HG02938 (cell line): ENCODE results near the gene SEC61B.
"Not testable (repeated sequence)": the region's sequence is repeated elsewhere in the genome, so short reads cannot be mapped to it uniquely, and the experiment has no call there.

Experiments
- ATAC-seq: cut with Tn5 transposase; IDR thresholded peaks from one replicate; pipeline ENCODE4 v1.9.1; 2021; ENCODE audit warnings: mild to moderate bottlenecking, moderate library complexity; ENCODE audit not compliant: unreplicated experiment

The SEC61B gene

DNA sequence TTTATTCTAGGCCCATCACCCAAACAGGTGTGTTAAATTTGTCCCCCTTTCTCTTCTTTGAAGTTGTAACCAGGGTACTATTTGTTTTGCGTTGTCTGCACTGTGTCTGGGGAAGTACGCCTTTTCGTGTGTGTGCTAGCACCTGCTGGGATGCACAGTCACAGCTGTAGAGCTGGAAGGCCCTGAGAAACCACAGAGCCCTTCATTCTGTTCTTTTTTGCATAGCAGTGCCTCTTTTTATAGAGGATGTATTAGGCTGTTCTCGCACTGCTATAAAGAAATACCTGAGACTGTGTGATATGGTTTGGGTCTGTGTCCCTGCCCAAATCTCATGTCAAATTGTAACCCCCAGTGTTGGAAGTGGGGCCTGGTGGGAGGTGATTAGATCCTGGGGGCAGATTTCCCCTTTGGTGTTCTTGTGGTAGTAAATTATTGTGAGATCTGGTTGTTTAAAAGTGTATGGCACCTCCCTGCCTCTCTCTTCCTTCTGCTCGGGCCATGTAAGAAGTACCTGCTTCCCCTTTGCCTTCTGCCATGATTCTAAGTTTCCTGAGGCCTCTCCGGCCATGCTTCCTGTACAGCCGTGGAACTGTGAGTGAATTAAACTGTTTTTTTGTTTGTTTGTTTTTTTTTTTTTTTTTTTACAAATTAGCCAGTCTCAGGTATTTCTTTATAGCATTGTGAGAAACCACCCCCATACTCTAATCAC is 14.0 kb downstream of the SEC61B start:
- peak; percentile 97 for ATAC-seq

GRCh38 chr9:99237356-99237755 is 15.3 kb downstream of the SEC61B start:
- no peak for ATAC-seq

DNA sequence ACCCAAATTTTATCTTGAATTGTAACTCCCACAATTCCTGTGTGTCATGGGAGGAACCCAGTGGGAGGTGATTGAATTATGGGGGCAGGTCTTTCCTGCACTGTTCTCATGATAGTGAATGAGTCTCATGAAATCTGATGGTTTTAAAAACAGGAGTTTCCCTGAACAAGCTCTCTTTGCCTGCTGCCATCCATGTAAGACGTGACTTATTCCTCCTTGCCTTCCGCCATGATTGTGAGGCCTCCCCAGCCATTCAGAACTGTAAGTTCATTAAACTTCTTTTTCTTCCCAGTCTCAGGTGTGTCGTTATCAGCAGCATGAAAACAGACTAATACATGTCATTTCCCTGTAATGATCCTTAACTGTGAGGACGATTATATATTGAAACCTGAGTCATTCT is 15.8 kb downstream of the SEC61B start:
- not testable (repeated sequence) for ATAC-seq

GRCh38 chr9:99238331-99238730 is 16.2 kb downstream of the SEC61B start:
- ATAC-seq = no peak

DNA sequence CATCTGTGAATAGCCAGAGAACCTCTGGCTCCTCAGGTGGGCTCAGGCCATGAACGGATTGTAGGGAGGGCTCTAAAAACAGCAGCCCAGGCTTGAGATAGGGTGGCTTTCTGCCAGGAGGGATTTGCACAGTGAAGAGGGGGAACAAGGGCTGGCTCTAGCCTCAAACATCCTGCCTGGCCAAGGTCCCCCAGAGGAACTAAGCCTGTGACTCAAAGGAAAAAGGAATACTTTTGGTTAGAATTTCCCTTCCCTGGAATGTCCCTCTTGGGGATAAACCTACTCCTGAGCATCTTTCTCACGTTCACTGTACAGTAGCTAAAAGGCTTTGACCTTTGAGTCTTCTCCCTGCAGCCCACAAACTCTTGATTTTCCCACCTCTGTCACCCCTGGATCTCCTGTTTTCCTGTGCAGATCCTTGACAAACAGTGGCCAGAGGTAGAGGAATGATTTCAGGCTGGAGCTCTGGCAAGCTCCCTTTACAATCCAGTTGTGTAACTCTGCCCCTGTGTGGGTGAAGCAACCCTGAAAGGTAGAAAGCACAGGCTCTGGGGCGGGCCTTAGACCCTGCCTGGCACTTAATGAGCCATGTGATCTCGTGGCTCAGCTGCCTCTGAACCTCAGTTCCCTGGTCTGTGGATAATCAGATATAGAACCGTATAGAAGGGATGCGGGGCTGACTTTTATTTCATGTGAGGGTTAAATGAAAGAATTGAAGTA is 17.4 kb downstream of the SEC61B start:
- ATAC-seq = no peak

DNA sequence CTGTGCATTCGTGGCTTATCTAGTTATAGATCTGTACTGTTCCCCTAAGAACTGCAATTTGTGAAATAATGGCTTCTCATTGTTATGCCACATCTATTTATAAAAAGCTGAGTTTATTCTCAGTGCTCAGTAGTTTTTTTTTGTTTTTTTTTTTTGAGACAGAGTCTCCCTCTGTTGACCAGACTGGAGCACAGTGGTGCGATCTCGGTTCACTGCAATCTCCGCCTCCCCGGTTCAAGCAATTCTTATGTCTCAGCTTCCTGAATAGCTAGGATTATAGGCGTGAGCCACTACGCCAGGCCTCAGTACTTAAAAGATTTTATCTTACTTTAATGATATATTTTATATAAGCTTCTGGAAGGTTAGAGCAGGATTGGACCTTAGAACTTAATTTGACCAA is 19.0 kb downstream of the SEC61B start:
- no peak for ATAC-seq

DNA sequence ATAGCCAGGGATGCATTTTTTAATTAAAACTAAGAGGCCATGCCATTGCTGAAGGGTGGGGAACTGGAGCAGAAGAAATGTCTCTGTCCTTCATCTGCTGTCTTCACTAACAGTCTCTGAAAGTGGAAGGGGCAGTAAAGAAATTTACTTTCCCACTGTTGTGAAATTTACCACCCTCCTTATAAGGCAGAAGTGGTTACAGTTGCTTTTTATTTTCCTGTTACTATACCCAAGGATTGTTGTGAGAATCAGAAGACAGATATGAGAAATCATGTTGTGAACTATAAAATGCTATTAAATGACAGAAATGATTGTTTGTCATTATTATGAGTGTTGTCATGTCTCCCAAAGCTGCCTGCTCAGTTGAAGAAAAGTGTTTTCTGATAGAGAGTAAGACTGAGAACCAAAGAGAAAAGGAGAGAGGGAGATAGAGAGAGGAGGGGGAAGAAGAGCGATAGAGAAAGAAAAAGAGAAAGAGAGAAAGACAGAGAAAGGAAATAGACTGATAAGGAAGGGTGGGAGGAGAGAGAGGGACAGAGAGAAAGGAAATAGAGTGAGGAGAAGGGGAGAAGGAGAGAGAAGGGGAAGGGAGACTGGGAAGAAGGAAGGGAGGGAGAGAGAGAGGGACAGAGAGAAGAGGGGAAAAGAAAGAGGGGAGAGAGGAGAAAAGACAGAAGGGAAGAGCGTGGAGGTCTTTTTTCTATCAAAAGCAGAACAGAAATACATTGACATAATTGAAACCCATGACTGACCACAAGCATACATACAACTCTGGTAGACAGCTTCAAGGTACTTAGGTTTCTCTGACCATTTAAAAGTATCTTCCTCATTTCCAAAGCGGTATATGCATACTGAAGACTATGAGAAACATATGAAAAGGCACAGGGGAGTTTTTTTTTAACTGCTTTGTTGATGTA is 22.5 kb downstream of the SEC61B start:
- ATAC-seq = peak; percentile 94

DNA sequence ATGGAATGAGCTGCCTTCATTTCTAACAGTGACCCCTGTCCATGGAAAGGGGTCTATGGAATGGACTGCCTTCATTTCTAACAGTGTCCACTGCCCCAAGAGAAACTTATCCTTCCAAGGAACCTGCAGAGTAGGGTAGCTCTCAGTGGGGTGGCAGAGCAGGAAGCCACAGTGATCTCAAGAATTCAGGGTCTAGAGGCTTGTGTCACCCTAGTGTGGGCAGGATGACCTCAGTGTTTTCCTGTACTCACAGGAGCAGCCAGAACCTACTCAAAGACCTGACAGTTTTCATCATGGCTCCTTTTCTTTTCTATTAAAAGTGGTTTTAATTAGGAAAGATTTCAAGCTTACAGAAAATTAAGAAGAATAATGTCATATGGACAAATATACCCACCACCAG is 27.5 kb downstream of the SEC61B start:
- no peak for ATAC-seq

DNA sequence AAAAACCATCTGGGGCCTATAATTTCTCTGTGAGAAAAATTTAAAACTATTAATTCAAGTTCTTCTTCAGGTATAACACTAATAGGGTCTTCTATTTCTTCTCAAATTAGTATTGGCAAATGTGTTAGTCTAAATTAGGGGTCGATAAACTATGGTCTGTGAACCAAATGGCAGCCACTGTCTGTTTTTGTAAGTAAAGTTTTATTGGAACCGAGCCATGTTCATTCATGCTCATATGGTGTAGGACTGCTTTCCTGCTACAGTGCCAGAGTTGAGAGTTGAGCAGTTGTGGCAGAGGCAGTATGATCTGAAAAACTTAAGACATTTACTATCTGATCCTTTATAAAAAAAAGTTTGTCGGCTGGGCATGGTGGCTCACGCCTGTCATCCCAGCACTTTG is 29.1 kb downstream of the SEC61B start:
- no peak for ATAC-seq

- ATAC-seq = peak; percentile 55
Observed at GRCh38 chr9:99253134-99253533, 31.1 kb downstream of the SEC61B start.

- ATAC-seq = peak; percentile 85
Observed at GRCh38 chr9:99253772-99254431, 31.8 kb downstream of the SEC61B start.

DNA sequence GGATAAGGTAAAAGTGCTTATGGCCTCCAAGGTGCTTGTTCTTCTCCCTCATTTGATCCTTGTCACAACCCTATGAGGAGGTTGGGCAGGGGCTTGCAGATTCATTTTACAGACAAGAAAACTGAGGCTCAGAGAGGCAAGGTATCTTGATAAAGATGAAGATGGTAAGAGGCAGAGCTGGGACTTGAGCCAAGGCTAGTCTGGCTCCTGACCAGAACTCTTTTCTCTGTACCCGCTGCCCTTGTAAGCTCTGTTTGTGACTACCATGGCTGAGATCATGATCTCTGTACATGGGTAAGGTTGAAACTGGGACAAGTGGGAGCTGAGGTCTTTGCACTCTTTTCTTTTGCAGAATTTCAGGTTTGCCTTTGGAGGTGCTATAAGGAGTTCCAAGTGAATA is 33.6 kb downstream of the SEC61B start:
- ATAC-seq = no peak

- no peak for ATAC-seq
Observed at GRCh38 chr9:99257723-99258389, 35.8 kb downstream of the SEC61B start.

GRCh38 chr9:99259231-99259918 is 37.3 kb downstream of the SEC61B start:
- ATAC-seq = peak; percentile 40

GRCh38 chr9:99261923-99262322 is 39.8 kb downstream of the SEC61B start:
- ATAC-seq = no peak

- ATAC-seq = peak; percentile 38
Observed at GRCh38 chr9:99262949-99263418, 40.9 kb downstream of the SEC61B start.

DNA sequence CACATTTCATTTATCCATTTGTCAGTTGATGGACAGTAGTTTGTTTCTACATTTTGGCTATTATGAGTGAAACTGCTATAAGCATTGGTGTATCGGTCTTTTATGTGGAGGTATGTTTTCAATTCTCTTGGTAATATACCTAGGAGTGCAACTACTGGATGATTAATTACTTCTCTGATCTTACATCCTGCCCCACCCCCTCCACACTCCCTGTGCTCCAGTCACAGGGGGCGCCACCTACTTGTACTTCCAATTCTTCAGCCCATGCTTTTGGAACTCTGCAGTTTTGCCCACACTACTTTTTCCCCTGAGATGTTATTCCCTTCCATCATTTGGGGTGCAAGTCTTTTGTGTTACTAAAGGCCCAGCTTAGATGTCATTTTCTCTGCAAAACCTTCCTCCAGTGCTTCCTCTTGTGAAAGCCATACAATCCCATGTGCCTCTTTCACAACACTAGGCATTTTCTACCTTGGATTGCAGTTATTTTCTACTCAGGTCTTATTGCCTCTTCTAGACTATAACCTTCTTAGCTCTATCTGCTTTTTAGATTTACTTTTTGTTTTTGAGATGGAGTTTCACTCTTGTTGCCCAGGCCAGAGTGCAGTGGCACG is 42.1 kb downstream of the SEC61B start:
- ATAC-seq = no peak

GRCh38 chr9:99265691-99266090 is 43.6 kb downstream of the SEC61B start:
- no peak for ATAC-seq
